Fibroblast of lung (primary cell): Measurements from ENCODE around the gene PPP1R7. TPM values are rescaled to one million over a fixed set of nuclear protein-coding genes. Genes with fewer than 3 reads are reported as not detected.

Experiments used
- DNase-seq, 2 donors: peaks; one replicate each; pipeline versions ENCODE4 v3.0.0 to v3.0.0-alpha.2; 2010; ENCODE audit warnings: low read depth in 2 of 2
- H2AFZ ChIP-seq: 2 replicates; pipeline ENCODE4 v1.5.1; 2012; ENCODE audit warnings: low read length, control low read depth, inconsistent platforms
- H3K27ac ChIP-seq: 2 replicates; pipeline ENCODE4 v1.5.1; 2011; ENCODE audit warnings: low read length, control low read depth; ENCODE audit not compliant: insufficient read depth
- H3K27me3 ChIP-seq: 2 replicates; pipeline ENCODE4 v1.5.1; 2011; ENCODE audit warnings: mild to moderate bottlenecking, low read length; ENCODE audit not compliant: control insufficient read depth, insufficient read depth
- H3K36me3 ChIP-seq: 2 replicates; pipeline ENCODE4 v1.5.1; 2011; ENCODE audit warnings: low read length; ENCODE audit not compliant: control insufficient read depth, insufficient read depth
- H3K4me1 ChIP-seq: 2 replicates; pipeline ENCODE4 v1.5.1; 2011; ENCODE audit warnings: low read length; ENCODE audit not compliant: control insufficient read depth, insufficient read depth; ENCODE audit errors: extremely low read depth
- H3K4me2 ChIP-seq: 2 replicates; pipeline ENCODE4 v1.5.1; 2011; ENCODE audit warnings: low read length, control low read depth; ENCODE audit not compliant: insufficient read depth; ENCODE audit errors: extremely low read depth
- H3K4me3 ChIP-seq, 4 experiments: fragments of 200-600 bp in 1 of 4; sonication (generic) in 1 of 4; replicated peaks in 1 of 4; 2 replicates each; pipeline ENCODE4 v1.5.1; 2011 to 2016; ENCODE audit warnings: low read length in 4 of 4, low read depth in 3 of 4, mild to moderate bottlenecking in 3 of 4, control low read depth in 2 of 4, inconsistent platforms in 1 of 4, mixed read lengths in 1 of 4; ENCODE audit not compliant: insufficient read depth in 1 of 4; ENCODE audit errors: control extremely low read depth in 1 of 4
- H3K79me2 ChIP-seq: 2 replicates; pipeline ENCODE4 v1.5.1; 2012; ENCODE audit warnings: mild to moderate bottlenecking, low read length, inconsistent platforms; ENCODE audit not compliant: control insufficient read depth, insufficient read depth
- H3K9ac ChIP-seq: 2 replicates; pipeline ENCODE4 v1.5.1; 2011; ENCODE audit warnings: mild to moderate bottlenecking, low read length, control low read depth; ENCODE audit not compliant: insufficient read depth
- H3K9me3 ChIP-seq: 2 replicates; pipeline ENCODE4 v1.5.1; 2012; ENCODE audit warnings: low read depth, low read length; ENCODE audit not compliant: control insufficient read depth, insufficient read depth
- H4K20me1 ChIP-seq: 2 replicates; pipeline ENCODE4 v1.5.1; 2011; ENCODE audit warnings: low read length; ENCODE audit not compliant: control insufficient read depth, insufficient read depth; ENCODE audit errors: extremely low read depth
- EZH2 ChIP-seq: IDR thresholded peaks from 2 replicates; pipeline ENCODE4 v1.5.1; 2012; ENCODE audit warnings: low read length, control low read depth, mild to moderate bottlenecking; ENCODE audit errors: missing control alignments
- polyA plus RNA-seq, 2 donors: library from polyadenylated mRNA; depleted of rRNA in 1 of 2; stranded (reverse) in 1 of 2; unstranded in 1 of 2; fragments of >200 nt; gene quantifications; 2 replicates each; pipeline ENCODE4 v1.2.1, GENCODE V29; 2011 to 2012; ENCODE audit warnings: missing spikeins in 1 of 2
- total RNA-seq: library from RNA; depleted of rRNA; stranded (reverse); fragments of >200 nt; gene quantifications from 2 replicates; pipeline ENCODE4 v1.2.1, GENCODE V29; 2014
- TF ChIP-seq, protein P1 (sequence below), 2 donors: IDR thresholded peaks in 1 of 2; conservative IDR thresholded peaks in 1 of 2; 1 replicate in 1 of 2; 2 replicates in 1 of 2; pipeline ENCODE4 v1.5.1; 2011 to 2012; ENCODE audit warnings: low read length in 2 of 2, control low read depth in 1 of 2, inconsistent platforms in 1 of 2, low read depth in 1 of 2, mild to moderate bottlenecking in 1 of 2

The PPP1R7 gene
- total and polyA plus RNA-seq, 2 donors (not counting 1 experiment from before 2014, with no cell fraction given) = 70.7 to 141 TPM

GRCh38 chr2:241187101-241187917 is 37.0 kb downstream of the PPP1R7 start:
- no peak overlapping the region for H3K4me3 ChIP-seq
- no peak for DNase-seq
- H3K9me3 ChIP-seq = no peaks in the 10 kb centered on the region
- TF ChIP-seq, protein P1, sequence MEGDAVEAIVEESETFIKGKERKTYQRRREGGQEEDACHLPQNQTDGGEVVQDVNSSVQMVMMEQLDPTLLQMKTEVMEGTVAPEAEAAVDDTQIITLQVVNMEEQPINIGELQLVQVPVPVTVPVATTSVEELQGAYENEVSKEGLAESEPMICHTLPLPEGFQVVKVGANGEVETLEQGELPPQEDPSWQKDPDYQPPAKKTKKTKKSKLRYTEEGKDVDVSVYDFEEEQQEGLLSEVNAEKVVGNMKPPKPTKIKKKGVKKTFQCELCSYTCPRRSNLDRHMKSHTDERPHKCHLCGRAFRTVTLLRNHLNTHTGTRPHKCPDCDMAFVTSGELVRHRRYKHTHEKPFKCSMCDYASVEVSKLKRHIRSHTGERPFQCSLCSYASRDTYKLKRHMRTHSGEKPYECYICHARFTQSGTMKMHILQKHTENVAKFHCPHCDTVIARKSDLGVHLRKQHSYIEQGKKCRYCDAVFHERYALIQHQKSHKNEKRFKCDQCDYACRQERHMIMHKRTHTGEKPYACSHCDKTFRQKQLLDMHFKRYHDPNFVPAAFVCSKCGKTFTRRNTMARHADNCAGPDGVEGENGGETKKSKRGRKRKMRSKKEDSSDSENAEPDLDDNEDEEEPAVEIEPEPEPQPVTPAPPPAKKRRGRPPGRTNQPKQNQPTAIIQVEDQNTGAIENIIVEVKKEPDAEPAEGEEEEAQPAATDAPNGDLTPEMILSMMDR (conservative IDR thresholded peaks at IDR 0.05 in 1 of 2, IDR thresholded peaks at IDR 0.05 in 1 of 2; ENCODE audit: low read depth in 1 of 2, low read length in 2 of 2) = no peak
- TF ChIP-seq EZH2 = no peak
- H3K36me3 ChIP-seq = peaks cover 6% of the 10 kb centered on the region
- no peak overlapping the region for H3K4me2 ChIP-seq
- no peak overlapping the region for H3K27ac ChIP-seq
- H3K79me2 ChIP-seq = no peaks in the 10 kb centered on the region
- H2AFZ ChIP-seq = no peak overlapping the region
- no peaks in the 10 kb centered on the region for H4K20me1 ChIP-seq
- no peaks in the 10 kb centered on the region for H3K4me1 ChIP-seq
- no peaks in the 10 kb centered on the region for H3K27me3 ChIP-seq
- no peak overlapping the region for H3K9ac ChIP-seq

GRCh38 chr2:241187918-241188234 is 37.6 kb downstream of the PPP1R7 start:
- Histone ChIP-seq H3K27ac (no peak overlapping the region), H3K36me3 (peaks cover 1% of the 10 kb centered on the region), H3K9ac (no peak overlapping the region), H3K4me2 (no peak overlapping the region), H4K20me1 (no peaks in the 10 kb centered on the region), H3K27me3 (no peaks in the 10 kb centered on the region), H3K79me2 (no peaks in the 10 kb centered on the region), H3K4me1 (no peaks in the 10 kb centered on the region), H3K4me3 (no peak overlapping the region), H2AFZ (no peak overlapping the region), H3K9me3 (no peaks in the 10 kb centered on the region)
- TF ChIP-seq, protein P1 (conservative IDR thresholded peaks at IDR 0.05 in 1 of 2, IDR thresholded peaks at IDR 0.05 in 1 of 2; ENCODE audit: low read depth in 1 of 2, low read length in 2 of 2) = no peak
- no peak for TF ChIP-seq EZH2
- DNase-seq = no peak

DNA sequence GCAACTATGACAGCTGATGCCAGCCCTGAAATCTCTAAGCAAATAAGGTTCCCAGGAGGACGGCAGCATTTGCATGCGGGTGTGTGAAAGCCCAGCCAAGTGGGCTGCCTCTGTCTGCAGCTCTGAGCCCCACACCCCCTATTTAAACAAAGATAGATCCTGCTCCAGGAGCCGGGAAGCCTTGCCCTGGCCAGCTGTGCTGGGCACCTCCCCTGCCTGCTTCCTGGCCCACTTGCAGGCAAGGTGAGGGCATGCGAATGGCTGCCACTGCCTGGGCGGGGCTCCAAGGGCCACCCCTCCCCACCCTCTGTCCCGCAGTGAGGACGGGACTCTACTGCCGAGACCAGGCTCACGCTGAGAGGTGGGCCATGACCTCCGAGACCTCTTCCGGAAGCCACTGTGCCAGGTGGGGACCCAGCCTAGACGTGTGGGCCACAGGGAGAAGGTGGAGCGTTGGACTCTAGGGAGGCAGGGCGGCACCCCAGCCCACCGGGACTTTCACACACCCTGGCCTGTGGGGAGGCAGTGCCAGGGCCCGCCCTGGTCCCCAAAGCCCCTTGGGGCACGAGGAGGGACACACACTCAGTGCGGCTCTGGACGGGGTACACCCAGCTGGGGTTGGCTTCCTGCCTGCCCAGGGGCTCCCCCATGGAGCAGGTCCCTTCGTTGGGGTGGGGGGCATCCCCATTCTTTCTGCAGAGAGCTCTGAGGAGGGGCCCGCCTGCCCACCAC is 38.3 kb downstream of the PPP1R7 start, which contains the start of gene ANO7:
Gene ANO7 (plus strand): TSS at position 317 of the 732 bp plus-strand sequence. CDS start 1,387 bp downstream, outside the sequence.
- TF ChIP-seq, protein P1 (conservative IDR thresholded peaks at IDR 0.05 in 1 of 2, IDR thresholded peaks at IDR 0.05 in 1 of 2; ENCODE audit: low read depth in 1 of 2, low read length in 2 of 2) = no peak
- no peak for TF ChIP-seq EZH2
- no peaks in the 10 kb centered on the region for H3K9me3 ChIP-seq
- no peaks in the 10 kb centered on the region for H4K20me1 ChIP-seq
- no peak within 1 kb of the TSS for H3K27ac ChIP-seq
- no peaks in the 10 kb centered on the region for H3K27me3 ChIP-seq
- H3K4me2 ChIP-seq = no peak within 1 kb of the TSS
- no peak within 1 kb of the TSS for H2AFZ ChIP-seq
- H3K36me3 ChIP-seq = no peaks in the 10 kb centered on the region
- DNase-seq = no peak
- no peak within 1 kb of the TSS for H3K9ac ChIP-seq
- H3K4me1 ChIP-seq = no peaks in the 10 kb centered on the region
- no peak within 1 kb of the TSS for H3K4me3 ChIP-seq
- H3K79me2 ChIP-seq = no peaks in the 10 kb centered on the region
